Measurements from ENCODE around the gene UCN3.

DNA sequence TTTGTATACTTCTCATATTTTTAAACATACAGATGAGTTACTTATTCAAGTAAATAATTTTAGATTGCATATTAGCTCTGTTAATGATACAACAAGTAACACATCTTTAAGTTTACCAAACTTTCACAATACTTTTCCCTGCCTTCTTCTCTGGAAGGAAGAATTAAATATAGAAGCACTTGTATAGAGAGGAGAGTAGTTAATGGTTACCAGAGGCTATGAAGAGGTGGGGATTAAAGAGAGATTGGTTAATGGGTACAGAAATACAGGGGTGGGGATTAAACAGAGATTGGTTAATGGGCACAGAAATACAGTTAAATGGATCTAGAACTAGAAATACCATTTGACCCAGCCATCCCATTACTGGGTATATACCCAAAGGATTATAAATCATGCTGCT, 20.0 kb upstream of the UCN3 start:
- TF ChIP-seq TAF1 (IDR thresholded peaks at IDR 0.05; ENCODE audit: borderline replicate concordance, low read depth, low read length) (no peak), POLR2A (IDR thresholded peaks at IDR 0.05; ENCODE audit: low read depth, low read length) (no peak), POLR2AphosphoS5 (IDR thresholded peaks at IDR 0.05; ENCODE audit: low read depth, low read length) (no peak)

All from GM12892 (cell line).